Measurements from ENCODE around the gene TOR1A. TPM values are rescaled to one million over a fixed set of nuclear protein-coding genes. Genes with fewer than 3 reads are reported as not detected.
A peak's percentile ranks its signal among the peaks of the same experiment; 100 is the strongest.

The TOR1A gene
- 26.8 and 32.7 TPM in 2 replicates for total RNA-seq

GRCh38 chr9:129823935-129824601, at the start of gene TOR1A:
Gene TOR1A (minus strand): TSS chr9:129824136. CDS start chr9:129824085, 51 bp downstream.
- DNase-seq (ENCODE audit: low read depth in 2 of 2) = peak; percentile 95 to 96

GRCh38 chr9:129871046-129871445, 47.1 kb upstream of the TOR1A start:
- DNase-seq (ENCODE audit: low read depth in 2 of 2) = no peak

GRCh38 chr9:129869585-129870501, 45.9 kb upstream of the TOR1A start:
- no peak for DNase-seq (ENCODE audit: low read depth in 2 of 2)

GRCh38 chr9:129868872-129869486, 45.0 kb upstream of the TOR1A start:
- DNase-seq (ENCODE audit: low read depth in 2 of 2) = peak in 1 of 2 donors; percentile 66

- no peak for DNase-seq (ENCODE audit: low read depth in 2 of 2)
These were observed 44.3 kb upstream of the TOR1A start for GRCh38 chr9:129868023-129868871.

- no peak for DNase-seq (ENCODE audit: low read depth in 2 of 2)
These were observed 43.4 kb upstream of the TOR1A start for GRCh38 chr9:129867136-129868022.

- DNase-seq (ENCODE audit: low read depth in 2 of 2) = no peak
These were observed 42.6 kb upstream of the TOR1A start for GRCh38 chr9:129866394-129867135.

- DNase-seq (ENCODE audit: low read depth in 2 of 2) = no peak
These were observed 41.9 kb upstream of the TOR1A start for GRCh38 chr9:129865668-129866320.

GRCh38 chr9:129864991-129865647, 41.2 kb upstream of the TOR1A start:
- no peak for DNase-seq (ENCODE audit: low read depth in 2 of 2)

GRCh38 chr9:129863059-129863690, 39.2 kb upstream of the TOR1A start:
- DNase-seq (ENCODE audit: low read depth in 2 of 2) = peak in 1 of 2 donors; percentile 75

GRCh38 chr9:129861447-129861827, 37.5 kb upstream of the TOR1A start:
- DNase-seq (ENCODE audit: low read depth in 2 of 2) = no peak

- no peak for DNase-seq (ENCODE audit: low read depth in 2 of 2)
These were observed 36.9 kb upstream of the TOR1A start for GRCh38 chr9:129860653-129861446.

GRCh38 chr9:129858167-129858962, 34.4 kb upstream of the TOR1A start:
- no peak for DNase-seq (ENCODE audit: low read depth in 2 of 2)

GRCh38 chr9:129857207-129857606, 33.3 kb upstream of the TOR1A start:
- no peak for DNase-seq (ENCODE audit: low read depth in 2 of 2)

GRCh38 chr9:129854588-129855110, 30.7 kb upstream of the TOR1A start:
- DNase-seq (ENCODE audit: low read depth in 2 of 2) = no peak

- DNase-seq (ENCODE audit: low read depth in 2 of 2) = no peak
These were observed 29.7 kb upstream of the TOR1A start for GRCh38 chr9:129853614-129854013.

All from lung microvascular endothelial cell (primary cell).